Activated T-helper 17 cell treated with anti-CD3 and anti-CD28 coated beads, Interleukin-2, amount 50 U/mL, for 72 hours (primary cell): ENCODE results near the gene DMWD. TPM values are rescaled to one million over a fixed set of nuclear protein-coding genes. Genes with fewer than 3 reads are reported as not detected.
"Not testable (repeated sequence)": the region's sequence is repeated elsewhere in the genome, so short reads cannot be mapped to it uniquely, and the experiment has no call there.

Experiments used
- ATAC-seq: fragments of 150-1000 bp; cut with Tn5 transposase; replicated peaks from 2 replicates; pipeline ENCODE4 v1.10.0; 2021; ENCODE audit warnings: mild to moderate bottlenecking, moderate library complexity
- H3K27ac Mint-ChIP-seq: one replicate; pipeline ENCODE4 v1.8.0; 2022; ENCODE audit warnings: mixed read lengths
- H3K27me3 Mint-ChIP-seq: one replicate; pipeline ENCODE4 v1.8.0; 2022; ENCODE audit warnings: mixed read lengths
- H3K36me3 Mint-ChIP-seq: one replicate; pipeline ENCODE4 v1.8.0; 2022; ENCODE audit warnings: low read depth, mild to moderate bottlenecking, mixed read lengths
- H3K4me1 Mint-ChIP-seq: one replicate; pipeline ENCODE4 v1.8.0; 2022; ENCODE audit warnings: mixed read lengths
- H3K4me3 Mint-ChIP-seq: one replicate; pipeline ENCODE4 v1.8.0; 2022; ENCODE audit warnings: mild to moderate bottlenecking, mixed read lengths
- H3K9me3 Mint-ChIP-seq: one replicate; pipeline ENCODE4 v1.8.0; 2022; ENCODE audit warnings: mixed read lengths
- total RNA-seq, 2 donors: library from RNA; stranded (reverse); gene quantifications; one replicate each; pipeline ENCODE4 v1.2.3, GENCODE V29; 2022

Gene DMWD
- total RNA-seq, 2 donors from 2014 or later: 33.1 to 38.9 TPM

DNA sequence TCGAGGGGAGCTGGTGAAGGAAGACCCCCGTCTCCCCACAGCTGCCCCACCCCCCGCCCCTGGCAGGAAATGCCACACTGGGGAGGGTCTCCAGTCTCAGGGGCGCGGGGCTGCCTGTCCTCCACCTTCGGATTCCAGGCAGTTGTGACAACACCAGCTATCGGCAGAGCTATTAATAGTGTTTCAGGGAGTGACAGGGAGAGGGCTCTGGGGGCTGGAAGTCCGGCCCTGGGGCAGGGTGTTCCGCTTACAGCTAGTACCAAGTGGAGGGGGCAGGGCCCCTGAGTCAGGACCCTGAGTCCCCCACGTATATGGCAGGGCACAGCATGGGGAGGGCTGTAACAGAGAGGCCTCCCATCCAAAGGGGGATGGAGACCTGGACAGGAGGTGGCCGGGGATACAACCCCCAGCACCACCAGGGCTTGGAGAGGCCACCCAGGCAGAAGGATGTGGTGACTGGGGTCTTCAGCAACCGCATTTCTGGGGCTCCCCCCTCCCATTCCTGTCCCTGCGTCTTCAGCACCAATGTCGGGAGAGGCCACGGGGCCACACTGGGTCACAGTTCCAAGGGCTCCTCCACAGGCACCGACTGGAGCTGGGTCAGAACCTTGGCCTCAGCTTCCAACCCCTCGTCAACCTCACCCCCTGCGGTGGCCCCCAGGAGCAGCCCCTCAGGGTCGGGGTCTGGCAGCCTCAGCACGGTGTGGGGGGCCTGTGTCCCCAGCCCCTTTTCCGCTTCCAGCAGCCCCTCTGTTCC lies 27.5 kb downstream of the DMWD start:
- Mint-ChIP-seq H3K27ac (no peak overlapping the region), H3K4me3 (no peak overlapping the region), H3K4me1 (no peaks in the 10 kb centered on the region), H3K27me3 (no peaks in the 10 kb centered on the region), H3K9me3 (no peaks in the 10 kb centered on the region), H3K36me3 (peaks cover 6% of the 10 kb centered on the region)
- ATAC-seq: no peak

DNA sequence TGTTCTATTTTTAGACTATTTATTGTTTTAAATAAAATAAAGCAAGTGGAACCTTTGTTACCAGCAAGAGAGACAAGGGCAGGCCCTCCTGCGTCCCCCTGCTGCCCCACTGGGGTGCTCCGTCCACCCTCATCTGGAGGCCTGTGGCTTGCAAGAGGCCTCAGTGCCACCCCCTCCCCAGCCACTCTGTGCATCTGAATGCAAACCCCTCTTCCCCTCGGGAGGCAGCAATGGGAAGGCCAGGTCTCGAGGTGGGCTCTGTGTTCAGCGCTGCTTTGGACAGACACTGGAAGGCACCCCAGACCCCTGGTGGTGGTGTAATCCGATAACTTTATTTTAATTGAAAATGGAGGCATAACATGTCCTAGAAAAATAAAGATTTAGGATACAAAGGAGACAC lies 28.2 kb downstream of the DMWD start:
- ATAC-seq: no peak
- Mint-ChIP-seq H3K9me3 (no peaks in the 10 kb centered on the region), H3K4me3 (no peak overlapping the region), H3K36me3 (peaks cover 6% of the 10 kb centered on the region), H3K27me3 (no peaks in the 10 kb centered on the region), H3K27ac (no peak overlapping the region), H3K4me1 (no peaks in the 10 kb centered on the region)

DNA sequence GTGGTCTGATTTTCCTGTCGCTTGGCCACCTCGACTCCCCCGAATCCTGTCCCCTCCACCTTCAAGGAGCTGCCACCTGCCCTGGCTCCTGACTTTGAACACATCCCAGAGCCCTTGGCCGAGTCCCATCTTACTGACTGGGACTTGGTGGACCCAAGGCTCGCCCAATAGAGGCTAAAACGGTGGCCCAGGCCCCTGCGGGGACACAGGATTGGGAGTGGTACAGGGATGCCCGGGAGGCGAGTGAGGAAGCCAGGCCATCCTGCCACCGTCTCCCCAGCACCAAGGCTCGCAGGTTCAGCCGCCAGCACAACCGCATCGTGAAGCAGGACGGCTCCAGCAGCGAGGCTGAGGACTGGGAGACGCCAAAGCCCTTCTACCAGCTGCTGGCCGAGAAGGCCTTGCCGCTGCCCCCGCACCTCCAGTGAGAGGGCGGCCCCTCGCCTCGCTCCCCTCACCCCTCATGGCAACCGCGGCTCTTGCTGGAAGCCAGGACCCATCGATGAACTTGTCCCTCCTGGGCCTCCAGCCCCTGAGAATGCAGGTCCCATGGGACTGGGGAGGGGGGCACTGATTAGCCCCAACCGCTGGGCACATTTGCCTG lies 28.9 kb downstream of the DMWD start:
- Mint-ChIP-seq H3K27ac (no peak overlapping the region), H3K36me3 (peaks cover 1% of the 10 kb centered on the region)

DNA sequence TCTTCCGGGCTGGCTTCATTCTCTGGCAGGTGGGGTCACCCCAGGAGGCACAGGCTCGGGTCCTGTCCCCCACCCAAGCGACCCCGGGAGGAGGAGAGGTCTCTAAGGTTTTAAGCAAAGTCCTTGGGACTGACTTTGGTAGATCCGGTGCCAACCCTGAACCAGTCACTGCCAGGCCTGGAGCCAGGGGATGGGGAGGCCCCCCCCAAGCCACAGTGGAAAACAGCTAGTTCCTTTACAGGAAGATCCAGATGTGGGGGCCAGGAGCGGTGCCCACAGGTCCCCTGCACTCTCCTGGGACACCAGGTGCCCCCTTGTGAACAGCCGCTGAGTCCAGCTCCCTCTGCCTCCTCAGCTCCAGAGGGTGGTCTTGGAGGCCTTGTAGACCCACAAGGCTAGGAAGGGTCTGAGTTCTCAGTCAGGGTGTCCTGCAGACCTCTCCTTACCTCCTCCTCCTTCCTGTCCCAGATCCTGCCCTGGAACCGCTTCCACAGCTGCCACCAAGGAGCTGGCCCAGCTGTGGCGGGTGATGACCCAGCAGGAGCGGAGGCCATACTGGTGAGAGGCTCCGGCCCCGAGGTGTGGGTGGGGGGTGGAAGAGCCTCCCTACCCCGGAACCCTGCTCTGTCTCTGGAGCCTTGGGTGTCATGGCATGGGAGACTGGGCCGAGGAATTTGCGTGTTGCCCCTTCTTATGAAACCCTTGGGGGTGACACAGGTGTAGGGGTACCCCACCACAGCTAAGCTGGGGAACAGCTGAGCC lies 29.6 kb downstream of the DMWD start:
- no peak for ATAC-seq
- no peaks in the 10 kb centered on the region for H3K27me3 Mint-ChIP-seq
- no peaks in the 10 kb centered on the region for H3K4me1 Mint-ChIP-seq
- H3K27ac Mint-ChIP-seq: no peak overlapping the region
- no peaks in the 10 kb centered on the region for H3K9me3 Mint-ChIP-seq
- no peaks in the 10 kb centered on the region for H3K36me3 Mint-ChIP-seq
- no peak overlapping the region for H3K4me3 Mint-ChIP-seq

More for the DNA sequence above, 28.9 kb downstream of the DMWD start:
- H3K27me3 Mint-ChIP-seq: no peaks in the 10 kb centered on the region
- no peak for ATAC-seq
- no peaks in the 10 kb centered on the region for H3K4me1 Mint-ChIP-seq
- no peak overlapping the region for H3K4me3 Mint-ChIP-seq
- no peaks in the 10 kb centered on the region for H3K9me3 Mint-ChIP-seq

DNA sequence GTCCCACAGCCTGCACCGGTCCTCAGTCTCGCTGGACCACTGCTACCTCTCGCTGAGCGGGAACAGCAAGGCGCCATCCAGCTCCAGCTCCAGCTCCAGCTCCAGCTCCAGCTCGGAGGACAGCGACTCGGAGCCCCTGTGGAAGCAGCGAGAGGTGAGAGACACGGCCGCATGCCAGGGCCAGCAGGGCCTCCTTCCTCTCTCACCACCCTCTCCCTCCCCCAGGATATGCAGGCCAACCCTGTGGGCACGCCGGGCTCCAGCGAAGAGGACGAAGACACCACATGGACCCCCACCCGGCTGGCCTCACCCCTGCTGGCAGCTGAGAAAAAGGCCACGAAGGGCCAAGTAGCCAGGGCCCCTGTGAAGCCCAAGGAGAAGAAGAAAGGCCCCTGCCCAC lies 30.9 kb downstream of the DMWD start:
- no peak for ATAC-seq
- Mint-ChIP-seq H3K4me3 (no peak overlapping the region), H3K9me3 (no peaks in the 10 kb centered on the region), H3K4me1 (no peaks in the 10 kb centered on the region), H3K27ac (no peak overlapping the region), H3K36me3 (no peaks in the 10 kb centered on the region), H3K27me3 (no peaks in the 10 kb centered on the region)

DNA sequence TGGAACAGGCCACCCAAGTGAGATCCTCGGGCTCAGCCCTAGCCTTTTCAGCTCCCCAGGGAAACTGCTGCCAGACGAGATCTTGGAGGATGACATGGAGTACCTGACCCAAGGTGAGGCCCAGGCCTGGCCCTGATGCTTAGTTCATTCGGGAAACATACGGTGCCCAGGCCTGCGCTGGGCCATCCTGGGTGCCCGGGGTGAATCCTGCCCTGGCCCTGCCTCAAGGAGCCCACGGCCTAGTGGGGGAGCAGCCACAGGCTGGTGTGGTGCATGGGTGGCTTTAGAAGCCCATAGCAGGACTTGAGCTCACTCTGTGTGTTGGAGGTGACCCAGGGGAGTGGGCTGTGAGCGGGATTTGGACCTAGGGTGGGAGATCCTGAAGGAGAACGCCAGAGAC lies 33.7 kb downstream of the DMWD start:
- no peaks in the 10 kb centered on the region for H3K4me1 Mint-ChIP-seq
- no peak overlapping the region for H3K27ac Mint-ChIP-seq
- H3K27me3 Mint-ChIP-seq: no peaks in the 10 kb centered on the region
- no peaks in the 10 kb centered on the region for H3K9me3 Mint-ChIP-seq
- no peaks in the 10 kb centered on the region for H3K36me3 Mint-ChIP-seq
- H3K4me3 Mint-ChIP-seq: no peak overlapping the region
- no peak for ATAC-seq

DNA sequence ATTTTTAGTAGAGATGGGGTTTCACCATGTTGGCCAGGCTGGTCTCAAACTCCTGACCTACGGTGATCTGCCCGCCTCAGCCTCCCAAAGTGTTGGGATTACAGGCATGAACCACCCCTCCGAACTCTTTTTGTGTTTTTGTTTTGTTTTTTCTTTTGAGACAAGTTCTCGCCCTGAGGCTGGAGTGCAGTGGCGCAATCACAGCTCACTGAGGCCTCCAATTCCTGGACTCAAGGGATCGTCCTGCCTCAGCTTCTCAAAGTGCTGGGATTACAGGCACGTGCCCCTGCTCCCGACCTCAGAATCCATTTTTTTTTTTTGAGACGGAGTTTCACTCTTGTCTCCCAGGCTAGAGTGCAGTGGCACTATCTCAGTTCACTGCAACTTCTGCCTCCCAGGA lies 35.0 kb downstream of the DMWD start:
- H3K4me3 Mint-ChIP-seq: no peak overlapping the region
- H3K27ac Mint-ChIP-seq: no peak overlapping the region
- no peaks in the 10 kb centered on the region for H3K36me3 Mint-ChIP-seq
- H3K9me3 Mint-ChIP-seq: no peaks in the 10 kb centered on the region
- no peaks in the 10 kb centered on the region for H3K27me3 Mint-ChIP-seq
- no peak for ATAC-seq
- no peaks in the 10 kb centered on the region for H3K4me1 Mint-ChIP-seq

DNA sequence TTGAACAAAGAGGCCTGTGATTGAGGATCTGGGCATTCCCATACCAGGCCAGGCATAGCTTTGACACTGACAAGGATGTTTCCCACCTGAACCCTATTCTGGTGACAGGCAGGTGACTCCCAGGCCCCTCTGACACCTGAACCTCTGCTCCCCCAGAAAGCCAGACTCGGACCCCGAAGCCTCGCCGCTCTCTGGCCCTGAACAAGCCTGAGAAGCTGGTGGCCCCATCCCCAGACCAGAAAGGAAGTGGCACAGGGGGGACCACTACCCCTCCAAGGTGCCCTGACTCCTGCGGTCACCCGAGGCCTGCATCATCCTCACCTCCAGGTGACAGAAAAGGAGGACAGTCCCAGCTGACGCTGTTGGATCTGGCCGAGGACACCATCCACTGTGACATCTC lies 38.3 kb downstream of the DMWD start:
- no peaks in the 10 kb centered on the region for H3K4me1 Mint-ChIP-seq
- no peak overlapping the region for H3K4me3 Mint-ChIP-seq
- ATAC-seq: no peak
- no peaks in the 10 kb centered on the region for H3K9me3 Mint-ChIP-seq
- H3K36me3 Mint-ChIP-seq: no peaks in the 10 kb centered on the region
- H3K27me3 Mint-ChIP-seq: no peaks in the 10 kb centered on the region
- no peak overlapping the region for H3K27ac Mint-ChIP-seq

DNA sequence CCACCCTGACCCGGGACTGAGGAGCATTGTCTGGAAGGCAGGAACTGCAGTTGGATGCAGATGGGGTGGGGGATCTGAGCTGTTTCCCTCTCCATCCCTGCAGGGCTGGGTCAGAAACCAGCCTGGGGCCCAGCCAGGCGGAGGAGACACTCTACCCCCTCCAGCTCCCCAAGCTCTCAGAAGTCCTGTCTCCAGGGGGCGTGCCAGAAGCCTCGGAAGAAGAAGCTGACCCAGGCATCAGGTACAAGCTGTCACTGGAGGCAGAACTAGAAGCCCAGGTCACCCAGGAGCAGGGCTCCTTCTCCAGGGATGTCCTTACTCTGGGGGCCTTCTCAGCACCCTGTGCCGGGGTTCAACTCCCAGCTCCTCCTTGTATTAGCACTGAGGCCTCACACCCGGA lies 39.1 kb downstream of the DMWD start:
- no peaks in the 10 kb centered on the region for H3K4me1 Mint-ChIP-seq
- H3K36me3 Mint-ChIP-seq: no peaks in the 10 kb centered on the region
- no peak for ATAC-seq
- no peaks in the 10 kb centered on the region for H3K27me3 Mint-ChIP-seq
- no peak overlapping the region for H3K4me3 Mint-ChIP-seq
- H3K9me3 Mint-ChIP-seq: no peaks in the 10 kb centered on the region
- no peak overlapping the region for H3K27ac Mint-ChIP-seq

DNA sequence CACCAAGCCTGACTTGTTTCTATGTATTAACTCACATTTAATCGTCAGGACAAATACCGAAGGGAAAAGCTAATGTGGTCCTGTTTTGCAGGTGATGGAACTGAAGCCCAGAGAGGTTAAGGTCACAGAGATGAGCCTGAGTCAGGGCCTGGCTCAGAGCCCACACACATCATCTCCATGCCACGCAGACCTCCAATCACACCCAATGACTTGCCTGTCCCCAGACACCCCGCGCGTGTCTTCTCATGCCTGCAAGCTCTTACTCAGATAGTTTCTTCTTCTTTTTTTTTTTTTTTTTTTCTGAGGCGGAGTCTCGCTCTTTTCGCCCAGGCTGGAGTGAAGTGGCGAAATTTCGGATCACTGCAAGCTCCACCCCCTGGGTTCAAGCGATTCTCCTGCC lies 40.0 kb downstream of the DMWD start:
- Mint-ChIP-seq H3K4me1 (no peaks in the 10 kb centered on the region), H3K27ac (no peak overlapping the region), H3K9me3 (no peaks in the 10 kb centered on the region), H3K4me3 (no peak overlapping the region), H3K36me3 (no peaks in the 10 kb centered on the region), H3K27me3 (no peaks in the 10 kb centered on the region)
- ATAC-seq: no peak

DNA sequence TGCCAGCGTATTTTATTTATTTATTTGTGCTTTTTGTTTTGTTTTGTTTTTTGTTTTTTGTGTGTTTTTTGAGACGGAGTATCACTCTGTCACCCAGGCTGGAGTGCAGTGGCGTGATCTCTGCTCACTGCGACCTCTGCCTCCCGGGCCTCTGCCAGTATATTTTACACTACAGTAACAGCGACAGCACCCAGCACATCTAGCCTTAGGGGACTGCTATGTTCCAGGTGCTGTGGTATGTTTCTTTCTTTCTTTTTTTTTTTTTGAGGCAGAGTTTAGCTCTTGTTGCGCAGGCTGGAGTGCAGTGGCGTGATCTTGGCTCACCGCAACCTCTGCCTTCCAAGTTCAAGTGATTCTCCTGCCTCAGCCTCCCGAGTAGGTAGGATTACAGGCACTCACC lies 41.2 kb downstream of the DMWD start:
- H3K27ac Mint-ChIP-seq, ATAC-seq, H3K27me3 Mint-ChIP-seq: not testable (repeated sequence)

DNA sequence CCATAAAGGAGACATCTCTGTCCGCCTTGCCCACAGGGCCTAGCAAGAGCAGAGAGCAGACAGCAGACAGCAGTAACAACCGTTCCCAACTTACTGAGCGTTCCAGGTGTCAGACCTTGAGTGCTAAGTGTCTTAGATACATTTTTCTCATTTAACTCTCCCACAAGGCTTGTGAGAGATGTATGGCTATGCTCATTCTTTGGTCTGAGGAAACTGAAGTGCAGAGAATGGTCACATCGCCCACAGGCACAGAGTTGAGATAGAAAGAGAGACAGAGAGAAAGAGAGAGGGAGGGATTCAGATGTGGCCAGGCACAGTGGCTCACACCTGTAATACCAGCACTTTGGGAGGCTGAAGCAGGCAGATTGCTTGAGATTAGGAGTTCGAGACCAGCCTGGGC lies 45.1 kb downstream of the DMWD start:
- no peak for ATAC-seq
- Mint-ChIP-seq H3K4me1 (no peaks in the 10 kb centered on the region), H3K27ac (no peak overlapping the region), H3K4me3 (no peak overlapping the region), H3K36me3 (no peaks in the 10 kb centered on the region), H3K27me3 (peaks cover 10% of the 10 kb centered on the region), H3K9me3 (no peaks in the 10 kb centered on the region)

More for the DNA sequence above, 41.2 kb downstream of the DMWD start:
- not testable (repeated sequence) for H3K36me3 Mint-ChIP-seq, H3K4me1 Mint-ChIP-seq, H3K4me3 Mint-ChIP-seq, H3K9me3 Mint-ChIP-seq

DNA sequence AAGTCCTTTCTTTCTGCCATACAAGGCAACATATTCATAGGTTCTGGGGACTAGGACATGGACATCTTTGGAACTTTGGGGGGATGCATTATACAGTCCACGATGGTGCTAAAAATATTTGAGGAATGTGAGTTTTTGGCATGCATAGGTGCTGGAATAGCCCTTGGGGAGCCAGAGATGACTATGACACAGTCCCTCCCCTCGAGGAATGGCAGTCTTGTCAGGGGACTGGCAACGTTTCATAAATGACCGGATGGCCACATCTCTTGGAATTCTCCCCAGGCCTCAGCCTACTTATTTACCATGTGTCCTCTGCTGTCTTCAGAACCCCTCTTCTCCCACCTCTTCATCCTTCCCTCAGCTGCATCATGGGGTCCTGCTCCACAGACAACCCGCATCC lies 45.8 kb downstream of the DMWD start:
- Mint-ChIP-seq H3K36me3 (no peaks in the 10 kb centered on the region), H3K27me3 (peaks cover 11% of the 10 kb centered on the region), H3K27ac (no peak overlapping the region), H3K4me1 (no peaks in the 10 kb centered on the region), H3K4me3 (no peak overlapping the region), H3K9me3 (no peaks in the 10 kb centered on the region)
- ATAC-seq: no peak

DNA sequence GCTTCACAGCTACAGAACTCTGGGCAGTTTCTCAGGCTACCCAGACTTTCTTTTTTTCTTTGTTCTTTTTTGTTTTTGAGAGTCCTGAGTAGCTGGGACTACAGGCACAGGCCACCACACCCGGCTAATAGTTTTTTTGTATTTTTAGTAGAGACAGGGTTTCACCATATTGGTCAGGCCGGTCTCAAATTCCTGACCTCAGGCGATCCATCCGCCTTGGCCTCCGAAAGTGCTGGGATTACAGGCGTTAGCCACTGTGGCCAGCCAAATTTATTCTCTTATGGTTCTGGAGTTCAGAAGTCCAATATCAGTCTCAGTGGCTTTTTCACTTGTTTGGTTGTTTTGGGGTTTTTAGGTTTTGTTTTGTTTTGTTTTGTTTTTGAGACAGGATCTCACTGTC lies 47.0 kb downstream of the DMWD start:
- peaks cover 11% of the 10 kb centered on the region for H3K27me3 Mint-ChIP-seq
- H3K4me1 Mint-ChIP-seq: no peaks in the 10 kb centered on the region
- ATAC-seq: no peak
- H3K36me3 Mint-ChIP-seq: no peaks in the 10 kb centered on the region
- no peak overlapping the region for H3K27ac Mint-ChIP-seq
- H3K9me3 Mint-ChIP-seq: no peaks in the 10 kb centered on the region
- H3K4me3 Mint-ChIP-seq: no peak overlapping the region

DNA sequence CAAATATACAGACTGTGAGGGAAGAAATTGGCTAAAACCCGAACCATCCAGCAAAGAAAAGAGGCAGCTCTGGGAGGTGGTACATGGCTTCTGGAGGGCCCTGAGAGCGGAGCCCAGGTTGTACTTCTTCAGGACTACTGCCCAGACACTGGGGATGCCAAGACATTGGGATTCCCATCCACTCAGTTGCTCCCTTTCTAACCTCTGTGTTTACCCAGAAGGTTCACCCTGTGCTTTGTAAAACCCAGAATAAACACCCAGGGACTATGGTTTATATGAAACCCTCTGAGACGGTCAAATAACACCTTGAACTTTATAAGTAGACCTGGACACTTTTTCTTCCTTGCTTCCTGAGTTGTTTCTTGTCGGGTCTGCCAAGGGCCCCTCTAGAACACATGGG lies 49.7 kb downstream of the DMWD start:
- peaks cover 11% of the 10 kb centered on the region for H3K27me3 Mint-ChIP-seq
- no peaks in the 10 kb centered on the region for H3K9me3 Mint-ChIP-seq
- ATAC-seq: no peak
- no peak overlapping the region for H3K4me3 Mint-ChIP-seq
- H3K4me1 Mint-ChIP-seq: no peaks in the 10 kb centered on the region
- H3K36me3 Mint-ChIP-seq: no peaks in the 10 kb centered on the region
- H3K27ac Mint-ChIP-seq: no peak overlapping the region
